Keratinocyte (primary cell): ENCODE results near the gene ARHGEF28.

Experiments used
- CTCF ChIP-seq, 3 experiments: IDR thresholded peaks in 1 of 3; conservative IDR thresholded peaks in 1 of 3; optimal IDR thresholded peaks in 1 of 3; 2 replicates in 2 of 3; 3 replicates in 1 of 3; pipeline versions ENCODE3 to v1.5.1; 2011; ENCODE audit warnings: low read length in 3 of 3, mild to moderate bottlenecking in 3 of 3, moderate library complexity in 2 of 3, control low read depth in 1 of 3, inconsistent platforms in 1 of 3; ENCODE audit not compliant: insufficient read depth in 2 of 3; ENCODE audit errors: extremely low read depth in 1 of 3
- EZH2 ChIP-seq: IDR thresholded peaks from one replicate; pipeline ENCODE4 v1.6.1; 2012; ENCODE audit warnings: inconsistent platforms, mild to moderate bottlenecking, low read length, moderate library complexity

GRCh38 chr5:73603998-73604397 is 22.0 kb upstream of the ARHGEF28 start:
- TF ChIP-seq CTCF (optimal IDR thresholded peaks at IDR 0.05 in 1 of 3, IDR thresholded peaks at IDR 0.05 in 1 of 3, conservative IDR thresholded peaks at IDR 0.05 in 1 of 3; ENCODE audit: extremely low read depth in 1 of 3, insufficient read depth in 2 of 3, low read length in 3 of 3) (no peak), EZH2 (no peak)
